OCI-LY7 (cell line): ENCODE data around the gene NID2. TPM values are rescaled to one million over a fixed set of nuclear protein-coding genes. Genes with fewer than 3 reads are reported as not detected.

ENCODE experiments used
- BruUV-seq: library from RNA; stranded (reverse); fragments of 400-500 nt; replicated peaks from 2 replicates; lab custom pipeline; 2021; lab: Mats Ljungman, UMichigan
- CTCF ChIA-PET: fragments of 300-600 bp; sonication (Branson Sonifier 250); formaldehyde crosslinking; loops from one replicate; lab custom pipeline; 2022; ENCODE audit warnings: antibody characterized with exemption; ENCODE audit not compliant: unreplicated experiment; lab: Charles Lee
- POLR2A ChIA-PET: fragments of 300-600 bp; sonication (Branson Sonifier 250); formaldehyde crosslinking; loops from one replicate; lab custom pipeline; 2022; ENCODE audit warnings: antibody characterized with exemption; lab: Charles Lee
- DNase-seq: peaks from one replicate; pipeline ENCODE4 v3.0.0-alpha.2; 2015; ENCODE audit warnings: low spot score
- H2AFZ ChIP-seq: fragments of 200-600 bp; sonication (generic), shearing (Covaris generic); 2 replicates; pipeline ENCODE4 v1.6.1; 2014; ENCODE audit warnings: mild to moderate bottlenecking, antibody characterized with exemption, low read length, moderate library complexity
- H3K27ac ChIP-seq: fragments of 200-600 bp; sonication (generic); 2 replicates; pipeline ENCODE4 v1.5.1; 2014; ENCODE audit warnings: mixed run types, low read depth, mild to moderate bottlenecking, moderate library complexity, low read length, inconsistent platforms; ENCODE audit not compliant: poor library complexity, severe bottlenecking
- H3K36me3 ChIP-seq: fragments of 200-600 bp; sonication (generic); 2 replicates; pipeline ENCODE4 v1.6.1; 2014; ENCODE audit warnings: mild to moderate bottlenecking, antibody characterized with exemption, low read length, moderate library complexity, mixed read lengths; ENCODE audit not compliant: insufficient read depth
- H3K4me1 ChIP-seq: fragments of 200-600 bp; sonication (generic); 2 replicates; pipeline ENCODE4 v1.5.1; 2014; ENCODE audit warnings: mild to moderate bottlenecking, low read length; ENCODE audit not compliant: insufficient read depth, poor library complexity, severe bottlenecking
- H3K4me2 ChIP-seq: fragments of 200-600 bp; sonication (generic); 2 replicates; pipeline ENCODE4 v1.6.1; 2014; ENCODE audit warnings: mild to moderate bottlenecking, low read length
- H3K4me3 ChIP-seq: fragments of 200-600 bp; sonication (generic); 2 replicates; pipeline ENCODE4 v1.5.1; 2014; ENCODE audit warnings: mild to moderate bottlenecking, low read depth, low read length; ENCODE audit not compliant: poor library complexity, severe bottlenecking
- H3K79me2 ChIP-seq: fragments of 200-600 bp; sonication (generic); 2 replicates; pipeline ENCODE4 v1.6.1; 2016; ENCODE audit warnings: low read depth, mild to moderate bottlenecking, low read length, moderate library complexity, mixed read lengths; ENCODE audit not compliant: insufficient read depth
- H3K9me2 ChIP-seq: fragments of 200-600 bp; sonication (generic); 2 replicates; pipeline ENCODE4 v1.6.1; 2016; ENCODE audit warnings: mild to moderate bottlenecking, low read length, mixed read lengths; ENCODE audit not compliant: insufficient read depth
- H3K9me3 ChIP-seq: fragments of 200-600 bp; sonication (generic); 2 replicates; pipeline ENCODE4 v1.6.1; 2014; ENCODE audit warnings: mild to moderate bottlenecking, mixed run types, low read length, mixed read lengths
- H4K20me1 ChIP-seq: fragments of 200-600 bp; sonication (generic); 2 replicates; pipeline ENCODE4 v1.6.1; 2014; ENCODE audit warnings: mild to moderate bottlenecking, antibody characterized with exemption, low read length, moderate library complexity, mixed read lengths; ENCODE audit not compliant: insufficient read depth
- EZH2phosphoT487 ChIP-seq: fragments of 200-600 bp; sonication (generic); IDR thresholded peaks from 2 replicates; pipeline ENCODE4 v1.6.1; 2018; ENCODE audit warnings: low read depth, borderline replicate concordance, mild to moderate bottlenecking, mixed run types, antibody characterized with exemption, low read length, moderate library complexity, mixed read lengths
- intact Hi-C: fragments of 100-400 bp; cut with micrococcal nuclease; formaldehyde crosslinking; loops from one replicate; pipeline ENCODE4 v1.10.0; 2022; ENCODE audit not compliant: unreplicated experiment
- total RNA-seq, 2 experiments: library from RNA; depleted of rRNA in 1 of 2; stranded (reverse); fragments of >200 nt in 1 of 2; shearing (Covaris generic) in 1 of 2; gene quantifications; 2 replicates each; pipeline ENCODE4 v1.2.3, GENCODE V29; 2014 to 2022
- TF ChIP-seq, protein P1 (sequence below): fragments of 200-600 bp; sonication (generic); conservative IDR thresholded peaks from 2 replicates; pipeline ENCODE4 v1.5.1; 2014; ENCODE audit warnings: mild to moderate bottlenecking, antibody characterized with exemption, low read length, moderate library complexity, mixed read lengths

Gene NID2
- total RNA-seq, 2 experiments from 2014 or later, result not detected

DNA sequence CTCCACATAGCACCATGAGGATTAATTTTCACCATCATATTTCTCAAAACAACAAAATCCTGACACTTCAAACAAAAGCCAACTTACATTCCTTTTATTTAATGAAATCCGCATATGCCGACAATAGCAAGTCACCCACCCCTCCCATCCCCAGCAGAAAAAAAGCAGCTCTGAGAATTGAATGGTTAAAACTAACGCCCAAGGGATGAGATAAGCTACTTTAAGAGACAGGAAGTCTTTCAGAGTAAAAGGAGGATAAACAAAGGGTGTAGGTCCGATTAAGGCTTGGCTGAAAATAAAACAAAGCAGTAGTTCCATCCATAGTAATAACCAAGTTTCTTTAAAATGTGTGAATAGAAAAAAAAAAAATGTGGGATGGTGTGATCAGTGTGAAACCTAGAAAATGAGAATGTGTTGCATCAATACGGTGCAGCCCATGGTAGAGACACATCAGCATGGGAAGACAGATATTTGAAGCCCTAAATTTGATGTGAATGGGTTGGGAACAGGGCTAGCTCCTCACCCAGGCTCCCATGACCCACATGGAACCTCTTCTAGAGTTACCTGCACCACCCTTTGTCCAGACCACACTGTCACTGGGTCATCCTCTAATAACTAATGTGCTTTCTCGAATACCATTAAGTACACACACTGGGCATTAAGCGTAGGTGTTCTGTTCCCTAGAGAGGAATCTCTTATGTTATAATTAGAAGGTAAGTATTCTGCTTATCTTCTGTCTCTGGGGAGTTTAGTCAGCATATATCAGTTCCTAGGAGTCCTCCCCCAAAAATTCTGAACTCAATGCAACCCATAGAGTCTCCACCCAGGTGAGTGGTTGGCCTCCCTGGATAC, 47.8 kb downstream of the NID2 start:
- DNase-seq, result no peak
- Histone ChIP-seq H3K9me2 (no peaks in the 10 kb centered on the region), H3K4me2 (no peak overlapping the region), H2AFZ (no peak overlapping the region), H3K4me3 (no peak overlapping the region), H3K79me2 (no peaks in the 10 kb centered on the region), H4K20me1 (no peaks in the 10 kb centered on the region), H3K9me3 (no peaks in the 10 kb centered on the region), H3K27ac (no peak overlapping the region), H3K4me1 (no peaks in the 10 kb centered on the region), H3K36me3 (no peaks in the 10 kb centered on the region)
- CTCF ChIA-PET, result no interaction called here
- POLR2A ChIA-PET, result interaction anchor here (0.7 to 1.0 kb wide), 2 partner anchors 9 to 25 kb away, joined by 3 to 6 read pairs; no protein-coding TSS in a partner anchor
- intact Hi-C loops, result no loop called here
- TF ChIP-seq, protein P1, sequence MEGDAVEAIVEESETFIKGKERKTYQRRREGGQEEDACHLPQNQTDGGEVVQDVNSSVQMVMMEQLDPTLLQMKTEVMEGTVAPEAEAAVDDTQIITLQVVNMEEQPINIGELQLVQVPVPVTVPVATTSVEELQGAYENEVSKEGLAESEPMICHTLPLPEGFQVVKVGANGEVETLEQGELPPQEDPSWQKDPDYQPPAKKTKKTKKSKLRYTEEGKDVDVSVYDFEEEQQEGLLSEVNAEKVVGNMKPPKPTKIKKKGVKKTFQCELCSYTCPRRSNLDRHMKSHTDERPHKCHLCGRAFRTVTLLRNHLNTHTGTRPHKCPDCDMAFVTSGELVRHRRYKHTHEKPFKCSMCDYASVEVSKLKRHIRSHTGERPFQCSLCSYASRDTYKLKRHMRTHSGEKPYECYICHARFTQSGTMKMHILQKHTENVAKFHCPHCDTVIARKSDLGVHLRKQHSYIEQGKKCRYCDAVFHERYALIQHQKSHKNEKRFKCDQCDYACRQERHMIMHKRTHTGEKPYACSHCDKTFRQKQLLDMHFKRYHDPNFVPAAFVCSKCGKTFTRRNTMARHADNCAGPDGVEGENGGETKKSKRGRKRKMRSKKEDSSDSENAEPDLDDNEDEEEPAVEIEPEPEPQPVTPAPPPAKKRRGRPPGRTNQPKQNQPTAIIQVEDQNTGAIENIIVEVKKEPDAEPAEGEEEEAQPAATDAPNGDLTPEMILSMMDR, result no peak
- no peak for TF ChIP-seq EZH2phosphoT487
- BruUV-seq, result no TSS peak

DNA sequence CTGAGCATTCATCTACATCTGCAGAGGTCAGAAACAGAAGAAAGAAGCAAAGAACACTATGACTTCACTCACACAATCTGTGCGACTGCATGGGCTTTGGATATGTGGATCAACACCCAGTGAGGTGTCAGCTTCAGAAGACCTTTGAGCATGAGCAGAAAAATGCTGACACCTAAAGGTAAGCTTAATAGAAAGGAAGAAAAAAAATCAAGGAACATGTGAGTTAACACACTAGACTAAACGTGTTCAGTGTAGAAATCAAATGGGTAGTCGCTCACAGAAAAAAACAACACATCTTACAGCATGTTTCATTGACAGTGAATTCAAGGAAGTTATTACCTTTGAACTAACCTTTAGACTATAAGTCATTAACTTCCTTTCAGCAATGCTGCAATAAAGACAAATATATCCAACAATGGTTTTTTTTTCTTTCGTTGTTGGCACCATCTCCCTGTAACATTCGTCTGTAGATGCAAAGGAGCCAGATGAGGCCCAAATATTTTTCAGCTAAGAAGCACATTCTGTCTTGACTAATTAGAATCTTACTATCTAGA, 48.6 kb downstream of the NID2 start:
- TF ChIP-seq, protein P1, result no peak
- no peak for TF ChIP-seq EZH2phosphoT487
- Histone ChIP-seq H3K9me3 (no peaks in the 10 kb centered on the region), H3K4me3 (no peak overlapping the region), H2AFZ (no peak overlapping the region), H3K27ac (no peak overlapping the region), H3K4me1 (no peaks in the 10 kb centered on the region), H3K36me3 (no peaks in the 10 kb centered on the region), H3K9me2 (no peaks in the 10 kb centered on the region), H4K20me1 (no peaks in the 10 kb centered on the region), H3K4me2 (no peak overlapping the region), H3K79me2 (no peaks in the 10 kb centered on the region)
- BruUV-seq, result no TSS peak
- intact Hi-C loops, result no loop called here
- DNase-seq, result no peak
- CTCF ChIA-PET, result no interaction called here
- POLR2A ChIA-PET, result interaction anchor here (0.8 to 1.0 kb wide), 2 partner anchors 10 to 416 kb away, joined by 3 read pairs; no protein-coding TSS in a partner anchor

DNA sequence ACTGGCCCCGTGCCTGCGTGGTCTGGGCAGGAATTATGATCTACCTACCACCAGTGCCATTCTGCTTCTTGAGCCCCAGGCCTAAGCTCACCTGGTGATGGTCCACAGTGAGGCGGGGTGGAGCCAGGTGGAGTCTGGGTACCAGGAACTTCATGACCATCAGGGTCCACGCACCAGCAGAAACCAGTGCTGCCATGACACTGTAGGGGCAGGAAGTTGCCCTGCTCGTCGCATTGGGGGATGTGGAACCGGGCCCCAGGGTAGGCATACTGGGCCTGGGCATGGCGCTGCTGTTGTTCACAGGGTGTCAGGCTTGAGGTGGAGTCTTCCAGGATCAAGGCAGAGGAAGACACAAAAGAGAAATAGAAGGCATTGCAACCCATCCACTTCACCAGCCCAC, 49.9 kb downstream of the NID2 start:
- no peaks in the 10 kb centered on the region for H4K20me1 ChIP-seq
- TF ChIP-seq, protein P1, result no peak
- TF ChIP-seq EZH2phosphoT487, result no peak
- BruUV-seq, result no TSS peak
- H2AFZ ChIP-seq, result no peak overlapping the region
- no peaks in the 10 kb centered on the region for H3K4me1 ChIP-seq
- ChIA-PET CTCF (no interaction called here), POLR2A (no interaction called here)
- H3K36me3 ChIP-seq, result no peaks in the 10 kb centered on the region
- H3K79me2 ChIP-seq, result no peaks in the 10 kb centered on the region
- no peak for DNase-seq
- no peaks in the 10 kb centered on the region for H3K9me3 ChIP-seq
- intact Hi-C loops, result no loop called here
- H3K4me2 ChIP-seq, result no peak overlapping the region
- H3K27ac ChIP-seq, result no peak overlapping the region
- no peak overlapping the region for H3K4me3 ChIP-seq
- no peaks in the 10 kb centered on the region for H3K9me2 ChIP-seq
